Epidermal melanocyte (primary cell): ENCODE measurements around the gene FRMD8.
A peak's percentile ranks its signal among the peaks of the same experiment; 100 is the strongest.

Source experiments
- DNase-seq: peaks from one replicate; pipeline ENCODE4 v3.0.0; 2011; ENCODE audit warnings: low spot score; ENCODE audit not compliant: insufficient read length

The FRMD8 gene

GRCh38 chr11:65454696-65455456, 68.4 kb downstream of the FRMD8 start:
- DNase-seq, result peak; percentile 96

GRCh38 chr11:65456418-65456817, 70.0 kb downstream of the FRMD8 start:
- peak; percentile 60 for DNase-seq

GRCh38 chr11:65459552-65459951, 73.1 kb downstream of the FRMD8 start:
- DNase-seq, result no peak
